ENCODE measurements around the gene FBXO27. TPM values are rescaled to one million over a fixed set of nuclear protein-coding genes. Genes with fewer than 3 reads are reported as not detected.
"Not testable (repeated sequence)": the region's sequence is repeated elsewhere in the genome, so short reads cannot be mapped to it uniquely, and the experiment has no call there.

FBXO27 gene
- total RNA-seq, 1 donor from 2014 or later: 6.0 TPM

DNA sequence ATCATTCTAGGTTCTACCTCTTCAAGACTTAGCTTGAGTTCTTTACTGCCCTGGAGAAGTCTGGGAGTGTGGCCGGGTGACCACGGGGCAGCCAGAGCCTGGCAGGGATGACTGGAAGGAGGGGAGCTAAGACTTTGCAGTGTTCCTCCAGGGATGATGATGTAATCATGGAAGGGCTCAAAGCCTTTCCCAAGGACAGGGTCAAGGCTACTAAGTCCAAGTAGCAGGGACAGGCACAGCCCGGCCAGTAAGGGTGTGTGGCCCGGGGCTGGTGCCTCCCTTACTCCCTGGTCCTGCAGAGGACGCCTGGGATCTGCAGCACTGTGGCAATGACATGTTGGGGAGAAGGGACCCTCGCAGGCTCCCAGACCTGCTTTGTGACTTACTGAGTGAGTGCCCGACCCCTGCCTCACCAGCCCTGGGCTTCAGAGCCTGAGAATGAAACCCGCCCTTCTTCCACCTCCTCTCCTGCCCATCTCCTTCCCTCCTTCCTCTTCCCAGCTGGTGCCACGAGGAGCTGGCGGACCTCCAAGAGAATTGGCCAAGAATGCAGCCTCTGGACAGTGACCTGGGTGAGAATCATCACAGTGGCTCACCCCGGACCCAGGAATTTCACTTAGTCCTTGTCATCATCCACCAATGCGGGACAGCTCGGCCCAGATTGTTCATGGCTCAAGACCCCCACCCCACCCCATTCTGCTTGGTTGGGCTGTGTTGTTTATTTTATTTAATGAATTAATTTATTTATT is 41.2 kb downstream of the FBXO27 start:
- H3K36me3 Mint-ChIP-seq (ENCODE audit: unreplicated experiment): no peaks in the 10 kb centered on the region
- no peak for DNase-seq (ENCODE audit: extremely low spot score, unreplicated experiment)
- no peak overlapping the region for H3K27ac Mint-ChIP-seq (ENCODE audit: unreplicated experiment)
- peaks cover 4% of the 10 kb centered on the region for H3K27me3 Mint-ChIP-seq (ENCODE audit: unreplicated experiment)
- TF ChIP-seq, protein P1, sequence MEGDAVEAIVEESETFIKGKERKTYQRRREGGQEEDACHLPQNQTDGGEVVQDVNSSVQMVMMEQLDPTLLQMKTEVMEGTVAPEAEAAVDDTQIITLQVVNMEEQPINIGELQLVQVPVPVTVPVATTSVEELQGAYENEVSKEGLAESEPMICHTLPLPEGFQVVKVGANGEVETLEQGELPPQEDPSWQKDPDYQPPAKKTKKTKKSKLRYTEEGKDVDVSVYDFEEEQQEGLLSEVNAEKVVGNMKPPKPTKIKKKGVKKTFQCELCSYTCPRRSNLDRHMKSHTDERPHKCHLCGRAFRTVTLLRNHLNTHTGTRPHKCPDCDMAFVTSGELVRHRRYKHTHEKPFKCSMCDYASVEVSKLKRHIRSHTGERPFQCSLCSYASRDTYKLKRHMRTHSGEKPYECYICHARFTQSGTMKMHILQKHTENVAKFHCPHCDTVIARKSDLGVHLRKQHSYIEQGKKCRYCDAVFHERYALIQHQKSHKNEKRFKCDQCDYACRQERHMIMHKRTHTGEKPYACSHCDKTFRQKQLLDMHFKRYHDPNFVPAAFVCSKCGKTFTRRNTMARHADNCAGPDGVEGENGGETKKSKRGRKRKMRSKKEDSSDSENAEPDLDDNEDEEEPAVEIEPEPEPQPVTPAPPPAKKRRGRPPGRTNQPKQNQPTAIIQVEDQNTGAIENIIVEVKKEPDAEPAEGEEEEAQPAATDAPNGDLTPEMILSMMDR (IDR thresholded peaks at IDR 0.05): no peak
- no peak overlapping the region for H3K4me3 Mint-ChIP-seq (ENCODE audit: unreplicated experiment)
- H3K9me3 Mint-ChIP-seq (ENCODE audit: unreplicated experiment): no peaks in the 10 kb centered on the region
- H3K4me1 Mint-ChIP-seq (ENCODE audit: unreplicated experiment): peaks cover 29% of the 10 kb centered on the region

GRCh38 chr19:38989614-38990013 is 42.7 kb downstream of the FBXO27 start:
- not testable (repeated sequence) for H3K36me3 Mint-ChIP-seq (ENCODE audit: unreplicated experiment); H3K9me3 Mint-ChIP-seq (ENCODE audit: unreplicated experiment); DNase-seq (ENCODE audit: extremely low spot score, unreplicated experiment); H3K27me3 Mint-ChIP-seq (ENCODE audit: unreplicated experiment)
- Mint-ChIP-seq H3K4me3 (ENCODE audit: unreplicated experiment) (peak overlapping the region; percentile 29), H3K27ac (ENCODE audit: unreplicated experiment) (peak overlapping the region; percentile 34), H3K4me1 (ENCODE audit: unreplicated experiment) (peaks cover 29% of the 10 kb centered on the region)

GRCh38 chr19:38989066-38989605 is 43.2 kb downstream of the FBXO27 start:
- no peak overlapping the region for H3K4me3 Mint-ChIP-seq (ENCODE audit: unreplicated experiment)
- H3K27me3 Mint-ChIP-seq (ENCODE audit: unreplicated experiment): peaks cover 7% of the 10 kb centered on the region
- peaks cover 29% of the 10 kb centered on the region for H3K4me1 Mint-ChIP-seq (ENCODE audit: unreplicated experiment)
- no peaks in the 10 kb centered on the region for H3K9me3 Mint-ChIP-seq (ENCODE audit: unreplicated experiment)
- H3K36me3 Mint-ChIP-seq (ENCODE audit: unreplicated experiment): no peaks in the 10 kb centered on the region
- TF ChIP-seq, protein P1 (IDR thresholded peaks at IDR 0.05): no peak
- no peak for DNase-seq (ENCODE audit: extremely low spot score, unreplicated experiment)
- H3K27ac Mint-ChIP-seq (ENCODE audit: unreplicated experiment): peak overlapping the region; percentile 76

DNA sequence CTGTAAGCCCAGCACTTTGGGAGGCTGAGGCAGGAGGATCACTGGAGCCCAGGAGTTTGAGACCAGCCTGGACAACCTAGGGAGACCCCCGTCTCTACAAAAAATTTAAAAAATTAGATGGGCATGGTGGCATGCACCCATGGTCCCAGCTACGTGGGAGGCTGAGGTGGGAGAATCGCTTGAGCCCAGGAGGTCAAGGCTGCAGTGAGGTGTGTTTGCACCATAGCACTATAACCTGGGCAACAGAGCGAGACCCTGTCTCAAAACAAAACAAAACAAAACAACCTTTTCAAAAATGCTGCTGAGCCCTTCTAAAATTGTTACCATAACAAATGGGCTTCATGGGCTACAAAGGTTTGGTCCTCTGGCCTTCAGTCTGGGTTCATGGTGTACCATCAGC is 43.7 kb downstream of the FBXO27 start:
- not testable (repeated sequence) for DNase-seq (ENCODE audit: extremely low spot score, unreplicated experiment); H3K27me3 Mint-ChIP-seq (ENCODE audit: unreplicated experiment); H3K4me3 Mint-ChIP-seq (ENCODE audit: unreplicated experiment); H3K9me3 Mint-ChIP-seq (ENCODE audit: unreplicated experiment); H3K36me3 Mint-ChIP-seq (ENCODE audit: unreplicated experiment)
- Mint-ChIP-seq H3K27ac (ENCODE audit: unreplicated experiment) (peak overlapping the region; percentile 76), H3K4me1 (ENCODE audit: unreplicated experiment) (peaks cover 29% of the 10 kb centered on the region)

DNA sequence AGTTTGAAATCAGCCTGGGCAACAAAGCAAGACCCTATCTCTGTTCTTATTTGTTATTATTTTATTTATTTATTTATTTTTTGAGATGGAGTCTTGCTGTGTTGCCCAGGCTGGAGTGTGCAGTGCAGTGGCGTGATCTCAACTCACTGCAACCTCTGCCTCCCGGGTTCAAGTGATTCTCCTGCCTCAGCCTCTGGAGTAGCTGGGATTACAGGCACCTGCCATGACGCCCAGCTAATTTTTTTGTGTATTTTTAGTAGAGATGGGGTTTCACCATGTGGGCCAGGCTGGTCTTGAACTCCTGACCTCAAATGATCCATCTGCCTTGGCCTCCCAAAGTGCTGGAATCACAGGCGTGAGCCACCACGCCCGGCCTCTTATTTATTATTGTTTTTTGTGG is 44.6 kb downstream of the FBXO27 start:
- not testable (repeated sequence) for H3K9me3 Mint-ChIP-seq (ENCODE audit: unreplicated experiment); H3K27me3 Mint-ChIP-seq (ENCODE audit: unreplicated experiment); H3K36me3 Mint-ChIP-seq (ENCODE audit: unreplicated experiment); DNase-seq (ENCODE audit: extremely low spot score, unreplicated experiment); H3K27ac Mint-ChIP-seq (ENCODE audit: unreplicated experiment); H3K4me3 Mint-ChIP-seq (ENCODE audit: unreplicated experiment)
- H3K4me1 Mint-ChIP-seq (ENCODE audit: unreplicated experiment): peaks cover 29% of the 10 kb centered on the region

GRCh38 chr19:38985262-38985661 is 47.1 kb downstream of the FBXO27 start:
- DNase-seq (ENCODE audit: extremely low spot score, unreplicated experiment): no peak
- no peak overlapping the region for H3K27ac Mint-ChIP-seq (ENCODE audit: unreplicated experiment)
- H3K4me1 Mint-ChIP-seq (ENCODE audit: unreplicated experiment): peaks cover 13% of the 10 kb centered on the region
- H3K36me3 Mint-ChIP-seq (ENCODE audit: unreplicated experiment): no peaks in the 10 kb centered on the region
- TF ChIP-seq, protein P1 (IDR thresholded peaks at IDR 0.05): no peak
- H3K9me3 Mint-ChIP-seq (ENCODE audit: unreplicated experiment): peaks cover 4% of the 10 kb centered on the region
- peaks cover 7% of the 10 kb centered on the region for H3K27me3 Mint-ChIP-seq (ENCODE audit: unreplicated experiment)
- H3K4me3 Mint-ChIP-seq (ENCODE audit: unreplicated experiment): no peak overlapping the region

Data from osteocyte (in vitro differentiated cells).